Measurements from ENCODE around the gene NABP1. TPM values are rescaled to one million over a fixed set of nuclear protein-coding genes. Genes with fewer than 3 reads are reported as not detected.

NABP1 gene
- total RNA-seq, 3 donors from 2014 or later, result 22.1 to 29.8 (median 27.6) TPM

GRCh38 chr2:191687867-191688266, 9.9 kb downstream of the NABP1 start:
- intact Hi-C loops (cut with DNase I, micrococcal nuclease), result no loop called here
- TF ChIP-seq, protein P1, sequence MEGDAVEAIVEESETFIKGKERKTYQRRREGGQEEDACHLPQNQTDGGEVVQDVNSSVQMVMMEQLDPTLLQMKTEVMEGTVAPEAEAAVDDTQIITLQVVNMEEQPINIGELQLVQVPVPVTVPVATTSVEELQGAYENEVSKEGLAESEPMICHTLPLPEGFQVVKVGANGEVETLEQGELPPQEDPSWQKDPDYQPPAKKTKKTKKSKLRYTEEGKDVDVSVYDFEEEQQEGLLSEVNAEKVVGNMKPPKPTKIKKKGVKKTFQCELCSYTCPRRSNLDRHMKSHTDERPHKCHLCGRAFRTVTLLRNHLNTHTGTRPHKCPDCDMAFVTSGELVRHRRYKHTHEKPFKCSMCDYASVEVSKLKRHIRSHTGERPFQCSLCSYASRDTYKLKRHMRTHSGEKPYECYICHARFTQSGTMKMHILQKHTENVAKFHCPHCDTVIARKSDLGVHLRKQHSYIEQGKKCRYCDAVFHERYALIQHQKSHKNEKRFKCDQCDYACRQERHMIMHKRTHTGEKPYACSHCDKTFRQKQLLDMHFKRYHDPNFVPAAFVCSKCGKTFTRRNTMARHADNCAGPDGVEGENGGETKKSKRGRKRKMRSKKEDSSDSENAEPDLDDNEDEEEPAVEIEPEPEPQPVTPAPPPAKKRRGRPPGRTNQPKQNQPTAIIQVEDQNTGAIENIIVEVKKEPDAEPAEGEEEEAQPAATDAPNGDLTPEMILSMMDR (IDR thresholded peaks at IDR 0.05), result no peak
- Histone ChIP-seq H3K4me3 (no peak overlapping the region), H3K4me1 (ENCODE audit: low read depth) (peaks cover 12% of the 10 kb centered on the region), H3K9me3 (no peaks in the 10 kb centered on the region), H3K36me3 (ENCODE audit: low read depth) (no peaks in the 10 kb centered on the region)
- DNase-seq, result no peak
- ATAC-seq, result no peak

DNA sequence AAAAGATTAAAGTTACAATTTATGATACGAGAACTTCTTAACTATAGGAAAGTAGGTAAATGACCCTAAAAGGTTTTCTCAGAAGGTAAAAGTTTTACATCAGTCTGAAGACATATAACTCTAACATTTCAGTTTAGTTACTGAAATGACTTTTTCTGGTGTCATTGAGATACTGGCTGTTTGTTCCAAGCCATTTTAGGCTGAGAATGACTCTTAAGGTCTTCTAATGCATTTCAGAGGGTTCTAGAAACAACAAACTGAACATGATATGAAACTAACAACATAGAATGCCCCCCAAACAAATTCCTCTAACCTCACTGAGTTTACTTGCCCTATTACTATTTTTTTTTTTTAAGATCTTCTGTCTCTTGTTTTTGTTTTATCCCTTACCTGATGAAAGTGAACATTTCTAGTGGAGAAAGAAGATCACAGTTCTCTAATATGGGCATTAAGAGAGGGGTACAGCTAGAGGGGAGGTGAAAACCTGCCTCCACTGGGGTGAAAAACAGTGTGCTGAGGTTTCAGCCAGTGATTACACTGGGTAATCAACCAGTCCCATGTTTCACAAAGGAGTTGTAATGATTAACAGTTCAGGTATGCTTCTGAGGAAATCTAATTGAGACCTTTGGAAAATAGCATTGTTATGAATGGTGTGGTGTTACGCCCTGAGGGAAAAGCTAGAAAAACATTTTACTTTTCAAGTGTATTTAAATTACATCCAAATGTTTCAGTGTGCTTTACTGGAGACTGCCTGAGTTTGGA, 11.2 kb downstream of the NABP1 start:
- TF ChIP-seq, protein P1 (IDR thresholded peaks at IDR 0.05), result no peak
- Histone ChIP-seq H3K9me3 (no peaks in the 10 kb centered on the region), H3K36me3 (ENCODE audit: low read depth) (no peaks in the 10 kb centered on the region), H3K4me3 (no peak overlapping the region), H3K4me1 (ENCODE audit: low read depth) (peaks cover 12% of the 10 kb centered on the region)
- DNase-seq (no peak), ATAC-seq (peak; percentile 88)
- intact Hi-C loops (cut with DNase I, micrococcal nuclease), result no loop called here

- H3K36me3 ChIP-seq (ENCODE audit: low read depth), result no peaks in the 10 kb centered on the region
- ATAC-seq (no peak), DNase-seq (no peak)
- no peak overlapping the region for H3K4me3 ChIP-seq
- no peaks in the 10 kb centered on the region for H3K9me3 ChIP-seq
- TF ChIP-seq, protein P1 (IDR thresholded peaks at IDR 0.05), result no peak
- H3K4me1 ChIP-seq (ENCODE audit: low read depth), result peaks cover 12% of the 10 kb centered on the region
- intact Hi-C loops (cut with DNase I, micrococcal nuclease), result loop anchor here in 1 of 2 donors (5.0 kb wide), 1 partner anchor 128 kb away; no protein-coding TSS in a partner anchor
These were observed 12.4 kb downstream of the NABP1 start for GRCh38 chr2:191690327-191690726.

DNA sequence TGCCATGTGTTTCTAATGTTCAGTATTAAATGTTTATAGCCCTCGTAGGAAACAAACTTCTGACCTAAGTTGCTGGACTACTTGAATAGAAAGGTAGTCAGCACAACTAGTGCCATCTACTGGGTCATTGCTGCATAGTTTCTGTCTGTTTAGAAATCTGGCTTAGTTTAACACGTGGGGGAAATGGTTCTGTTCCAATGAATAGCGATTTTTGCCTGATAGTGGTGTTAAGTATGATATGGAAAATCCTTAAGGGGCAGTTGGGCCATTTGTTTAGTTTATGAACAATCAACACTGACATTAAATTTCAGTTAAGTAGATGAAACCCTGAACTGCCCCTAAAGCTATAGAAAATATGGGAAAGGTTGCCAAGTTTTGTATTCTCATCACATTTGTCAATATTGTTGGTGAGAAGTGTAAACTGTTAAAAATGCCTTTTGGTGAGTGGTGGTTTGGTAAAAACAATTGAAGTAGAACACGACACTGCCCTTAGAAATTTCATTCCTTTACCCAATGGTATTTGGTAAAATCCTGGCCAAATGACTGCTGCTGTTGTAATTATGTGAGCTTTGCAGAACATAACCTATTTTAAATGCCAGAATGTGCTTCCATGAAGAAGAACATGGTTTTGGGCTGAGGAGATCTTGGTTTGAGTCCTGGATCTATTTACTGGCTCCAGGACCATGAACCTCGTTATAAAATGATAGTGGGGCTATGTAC, 13.2 kb downstream of the NABP1 start:
- peak in 1 of 3 donors; percentile 89 for DNase-seq
- Histone ChIP-seq H3K4me3 (no peak overlapping the region), H3K36me3 (ENCODE audit: low read depth) (no peaks in the 10 kb centered on the region), H3K9me3 (no peaks in the 10 kb centered on the region), H3K4me1 (ENCODE audit: low read depth) (peaks cover 12% of the 10 kb centered on the region)
- peak; percentile 85 for ATAC-seq
- intact Hi-C loops (cut with DNase I, micrococcal nuclease), result loop anchor here in 1 of 2 donors (5.0 kb wide), 1 partner anchor 129 kb away; no protein-coding TSS in a partner anchor
- TF ChIP-seq, protein P1 (IDR thresholded peaks at IDR 0.05), result peak; percentile 56

- Histone ChIP-seq H3K4me3 (no peak overlapping the region), H3K36me3 (ENCODE audit: low read depth) (no peaks in the 10 kb centered on the region), H3K4me1 (ENCODE audit: low read depth) (peaks cover 12% of the 10 kb centered on the region), H3K9me3 (no peaks in the 10 kb centered on the region)
- TF ChIP-seq, protein P1 (IDR thresholded peaks at IDR 0.05), result no peak
- ATAC-seq (no peak), DNase-seq (no peak)
- intact Hi-C loops (cut with DNase I, micrococcal nuclease), result loop anchor here (2.0 to 5.0 kb wide), 2 partner anchors 121 to 130 kb away; no protein-coding TSS in a partner anchor
These were observed 14.0 kb downstream of the NABP1 start for GRCh38 chr2:191691898-191692297.
